ENCODE measurements around the gene AMBRA1.

The AMBRA1 gene

GRCh38 chr11:46577058-46577457 is 16.8 kb downstream of the AMBRA1 start:
- FAIRE-seq (no peak), DNase-seq (ENCODE audit: insufficient read length, low spot score) (no peak)
- TF ChIP-seq CTCF (IDR thresholded peaks at IDR 0.05; ENCODE audit: insufficient read depth, missing control alignments): no peak

- DNase-seq (ENCODE audit: insufficient read length, low spot score): no peak
- no peak for TF ChIP-seq CTCF (IDR thresholded peaks at IDR 0.05; ENCODE audit: insufficient read depth, missing control alignments)
- FAIRE-seq: no peak
These were observed 19.2 kb downstream of the AMBRA1 start for GRCh38 chr11:46574656-46575055.

GRCh38 chr11:46570790-46571398 is 22.9 kb downstream of the AMBRA1 start:
- DNase-seq (ENCODE audit: insufficient read length, low spot score) (no peak), FAIRE-seq (no peak)
- no peak for TF ChIP-seq CTCF (IDR thresholded peaks at IDR 0.05; ENCODE audit: insufficient read depth, missing control alignments)

DNA sequence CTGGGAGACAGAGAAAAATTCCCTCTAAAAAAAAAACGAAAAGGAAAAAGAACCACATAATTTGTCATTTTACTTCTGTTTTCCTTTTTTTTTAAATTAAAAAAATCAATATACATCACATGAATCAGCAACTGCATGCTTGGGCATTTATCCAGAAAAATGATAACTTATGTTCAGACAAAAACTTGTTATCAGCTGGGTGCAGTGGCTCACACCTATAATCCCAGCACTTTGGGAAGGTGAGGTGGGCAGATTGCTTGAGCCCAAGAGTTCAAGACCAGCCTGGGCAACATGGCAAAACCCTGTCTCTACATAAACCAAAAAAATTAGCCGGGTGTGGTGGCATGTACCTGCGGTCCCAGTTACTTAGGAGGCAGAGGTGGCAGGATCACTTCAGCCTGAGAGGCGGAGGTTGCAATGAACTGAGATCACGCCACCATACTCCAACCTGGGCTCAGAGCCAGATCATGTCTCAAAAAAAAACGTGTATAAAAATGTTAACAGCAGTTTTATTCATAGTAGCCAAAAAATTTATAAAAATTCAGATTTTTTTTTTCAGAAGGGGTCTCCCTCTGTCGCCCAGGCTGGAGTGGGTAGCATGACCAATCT is 28.5 kb downstream of the AMBRA1 start:
- TF ChIP-seq CTCF (IDR thresholded peaks at IDR 0.05; ENCODE audit: insufficient read depth, missing control alignments): no peak
- FAIRE-seq: no peak
- no peak for DNase-seq (ENCODE audit: insufficient read length, low spot score)

- DNase-seq (ENCODE audit: insufficient read length, low spot score) (no peak), FAIRE-seq (no peak)
- no peak for TF ChIP-seq CTCF (IDR thresholded peaks at IDR 0.05; ENCODE audit: insufficient read depth, missing control alignments)
These were observed 29.4 kb downstream of the AMBRA1 start for GRCh38 chr11:46564459-46564858.

GRCh38 chr11:46562527-46562926 is 31.3 kb downstream of the AMBRA1 start:
- no peak for FAIRE-seq

More at GRCh38 chr11:46562527-46562926, 31.3 kb downstream of the AMBRA1 start:
- TF ChIP-seq CTCF (IDR thresholded peaks at IDR 0.05; ENCODE audit: insufficient read depth, missing control alignments): no peak
- no peak for DNase-seq (ENCODE audit: insufficient read length, low spot score)
